ENCODE results near the gene PLA2G4F.

The PLA2G4F gene

GRCh38 chr15:42166225-42166940 lies 9.9 kb upstream of the PLA2G4F start:
- WGBS, 2 experiments, result 94 to 95% methylated on average over 13 of the region's 13 CpGs
- Histone ChIP-seq H3K36me3 (ENCODE audit: control insufficient read depth, insufficient read depth, low read length) (peaks cover 71% of the 10 kb centered on the region), H3K27me3 (ENCODE audit: control insufficient read depth, insufficient read depth, low read length, poor library complexity, severe bottlenecking) (no peaks in the 10 kb centered on the region), H3K4me3 (ENCODE audit: insufficient read depth, low read depth, low read length) (no peak overlapping the region), H3K4me1 (ENCODE audit: control insufficient read depth, insufficient read depth, low read length) (no peaks in the 10 kb centered on the region), H3K27ac (ENCODE audit: insufficient read depth, low read depth, low read length, poor library complexity, severe bottlenecking) (no peak overlapping the region), H3K9me3 (ENCODE audit: control insufficient read depth, low read length) (no peaks in the 10 kb centered on the region)

GRCh38 chr15:42165106-42165505 lies 8.7 kb upstream of the PLA2G4F start:
- Histone ChIP-seq H3K9me3 (ENCODE audit: control insufficient read depth, low read length) (no peaks in the 10 kb centered on the region), H3K4me3 (ENCODE audit: insufficient read depth, low read depth, low read length) (no peak overlapping the region), H3K4me1 (ENCODE audit: control insufficient read depth, insufficient read depth, low read length) (no peaks in the 10 kb centered on the region), H3K36me3 (ENCODE audit: control insufficient read depth, insufficient read depth, low read length) (peaks cover 68% of the 10 kb centered on the region), H3K27ac (ENCODE audit: insufficient read depth, low read depth, low read length, poor library complexity, severe bottlenecking) (no peak overlapping the region), H3K27me3 (ENCODE audit: control insufficient read depth, insufficient read depth, low read length, poor library complexity, severe bottlenecking) (no peaks in the 10 kb centered on the region)
- 97 to 98% methylated on average over 6 of the region's 6 CpGs for WGBS, 2 experiments

- Histone ChIP-seq H3K4me1 (ENCODE audit: control insufficient read depth, insufficient read depth, low read length) (no peaks in the 10 kb centered on the region), H3K4me3 (ENCODE audit: insufficient read depth, low read depth, low read length) (no peak overlapping the region), H3K27me3 (ENCODE audit: control insufficient read depth, insufficient read depth, low read length, poor library complexity, severe bottlenecking) (no peaks in the 10 kb centered on the region), H3K9me3 (ENCODE audit: control insufficient read depth, low read length) (no peaks in the 10 kb centered on the region), H3K27ac (ENCODE audit: insufficient read depth, low read depth, low read length, poor library complexity, severe bottlenecking) (no peak overlapping the region), H3K36me3 (ENCODE audit: control insufficient read depth, insufficient read depth, low read length) (peaks cover 67% of the 10 kb centered on the region)
- WGBS, 2 experiments, result 95 to 97% methylated on average over 4 of the region's 4 CpGs
Measured at GRCh38 chr15:42163947-42164550, 7.6 kb upstream of the PLA2G4F start.

- 94 to 96% methylated on average over 9 of the region's 9 CpGs for WGBS, 2 experiments
- H3K36me3 ChIP-seq (ENCODE audit: control insufficient read depth, insufficient read depth, low read length), result peaks cover 67% of the 10 kb centered on the region
Measured at GRCh38 chr15:42163291-42163690, 6.9 kb upstream of the PLA2G4F start.

GRCh38 chr15:42160136-42160535 lies 3.7 kb upstream of the PLA2G4F start:
- WGBS, 2 experiments, result 91 to 94% methylated on average over 7 of the region's 7 CpGs
- Histone ChIP-seq H3K4me1 (ENCODE audit: control insufficient read depth, insufficient read depth, low read length) (no peaks in the 10 kb centered on the region), H3K27ac (ENCODE audit: insufficient read depth, low read depth, low read length, poor library complexity, severe bottlenecking) (no peak overlapping the region), H3K36me3 (ENCODE audit: control insufficient read depth, insufficient read depth, low read length) (peaks cover 44% of the 10 kb centered on the region), H3K4me3 (ENCODE audit: insufficient read depth, low read depth, low read length) (no peak overlapping the region), H3K9me3 (ENCODE audit: control insufficient read depth, low read length) (no peaks in the 10 kb centered on the region), H3K27me3 (ENCODE audit: control insufficient read depth, insufficient read depth, low read length, poor library complexity, severe bottlenecking) (no peaks in the 10 kb centered on the region)

More at GRCh38 chr15:42163291-42163690, 6.9 kb upstream of the PLA2G4F start:
- Histone ChIP-seq H3K4me1 (ENCODE audit: control insufficient read depth, insufficient read depth, low read length) (no peaks in the 10 kb centered on the region), H3K9me3 (ENCODE audit: control insufficient read depth, low read length) (no peaks in the 10 kb centered on the region), H3K4me3 (ENCODE audit: insufficient read depth, low read depth, low read length) (no peak overlapping the region), H3K27ac (ENCODE audit: insufficient read depth, low read depth, low read length, poor library complexity, severe bottlenecking) (no peak overlapping the region), H3K27me3 (ENCODE audit: control insufficient read depth, insufficient read depth, low read length, poor library complexity, severe bottlenecking) (no peaks in the 10 kb centered on the region)

- Histone ChIP-seq H3K9me3 (ENCODE audit: control insufficient read depth, low read length) (no peaks in the 10 kb centered on the region), H3K27me3 (ENCODE audit: control insufficient read depth, insufficient read depth, low read length, poor library complexity, severe bottlenecking) (no peaks in the 10 kb centered on the region), H3K27ac (ENCODE audit: insufficient read depth, low read depth, low read length, poor library complexity, severe bottlenecking) (no peak overlapping the region), H3K4me1 (ENCODE audit: control insufficient read depth, insufficient read depth, low read length) (no peaks in the 10 kb centered on the region), H3K4me3 (ENCODE audit: insufficient read depth, low read depth, low read length) (no peak overlapping the region), H3K36me3 (ENCODE audit: control insufficient read depth, insufficient read depth, low read length) (peaks cover 38% of the 10 kb centered on the region)
- 94 to 95% methylated on average over 18 of the region's 18 CpGs for whole genome bisulfite sequencing, 2 experiments
Measured at GRCh38 chr15:42159381-42160015, 3.1 kb upstream of the PLA2G4F start.

GRCh38 chr15:42158941-42159340 lies 2.5 kb upstream of the PLA2G4F start:
- peaks cover 33% of the 10 kb centered on the region for H3K36me3 ChIP-seq (ENCODE audit: control insufficient read depth, insufficient read depth, low read length)
- no peaks in the 10 kb centered on the region for H3K9me3 ChIP-seq (ENCODE audit: control insufficient read depth, low read length)
- no peak overlapping the region for H3K4me3 ChIP-seq (ENCODE audit: insufficient read depth, low read depth, low read length)
- H3K27me3 ChIP-seq (ENCODE audit: control insufficient read depth, insufficient read depth, low read length, poor library complexity, severe bottlenecking), result no peaks in the 10 kb centered on the region
- WGBS, 2 experiments, result 93 to 94% methylated on average over 10 of the region's 10 CpGs
- no peak overlapping the region for H3K27ac ChIP-seq (ENCODE audit: insufficient read depth, low read depth, low read length, poor library complexity, severe bottlenecking)
- no peaks in the 10 kb centered on the region for H3K4me1 ChIP-seq (ENCODE audit: control insufficient read depth, insufficient read depth, low read length)

GRCh38 chr15:42157981-42158765 lies 1.7 kb upstream of the PLA2G4F start:
- H3K9me3 ChIP-seq (ENCODE audit: control insufficient read depth, low read length), result no peaks in the 10 kb centered on the region
- 95 to 96% methylated on average over 6 to 7 of the region's 8 CpGs for WGBS, 2 experiments

GRCh38 chr15:42157381-42157780 lies 945 bp upstream of the PLA2G4F start:
- Histone ChIP-seq H3K27ac (ENCODE audit: insufficient read depth, low read depth, low read length, poor library complexity, severe bottlenecking) (no peak overlapping the region), H3K4me3 (ENCODE audit: insufficient read depth, low read depth, low read length) (no peak overlapping the region), H3K4me1 (ENCODE audit: control insufficient read depth, insufficient read depth, low read length) (no peaks in the 10 kb centered on the region), H3K36me3 (ENCODE audit: control insufficient read depth, insufficient read depth, low read length) (peaks cover 17% of the 10 kb centered on the region), H3K9me3 (ENCODE audit: control insufficient read depth, low read length) (no peaks in the 10 kb centered on the region), H3K27me3 (ENCODE audit: control insufficient read depth, insufficient read depth, low read length, poor library complexity, severe bottlenecking) (no peaks in the 10 kb centered on the region)
- WGBS, 2 experiments, result 96 to 97% methylated on average over 8 of the region's 8 CpGs

More at GRCh38 chr15:42157981-42158765, 1.7 kb upstream of the PLA2G4F start:
- Histone ChIP-seq H3K36me3 (ENCODE audit: control insufficient read depth, insufficient read depth, low read length) (peaks cover 25% of the 10 kb centered on the region), H3K4me3 (ENCODE audit: insufficient read depth, low read depth, low read length) (no peak overlapping the region), H3K27ac (ENCODE audit: insufficient read depth, low read depth, low read length, poor library complexity, severe bottlenecking) (no peak overlapping the region), H3K27me3 (ENCODE audit: control insufficient read depth, insufficient read depth, low read length, poor library complexity, severe bottlenecking) (no peaks in the 10 kb centered on the region), H3K4me1 (ENCODE audit: control insufficient read depth, insufficient read depth, low read length) (no peaks in the 10 kb centered on the region)
